GM12891 (cell line): ENCODE results near the gene SOX10.

ENCODE experiments used
- POLR2A ChIP-seq: IDR thresholded peaks from 2 replicates; pipeline ENCODE4 v1.6.1; 2011; ENCODE audit warnings: low read depth, low read length, control low read depth
- POLR2AphosphoS5 ChIP-seq: IDR thresholded peaks from 2 replicates; pipeline ENCODE4 v1.6.1; 2011; ENCODE audit warnings: low read depth, low read length, control low read depth
- POU2F2 ChIP-seq: IDR thresholded peaks from 2 replicates; pipeline ENCODE4 v1.6.1; 2011; ENCODE audit warnings: low read depth, mild to moderate bottlenecking, control low read depth, low read length, moderate library complexity
- TAF1 ChIP-seq: IDR thresholded peaks from 2 replicates; pipeline ENCODE4 v1.6.1; 2011; ENCODE audit warnings: low read depth, low read length, control low read depth

DNA sequence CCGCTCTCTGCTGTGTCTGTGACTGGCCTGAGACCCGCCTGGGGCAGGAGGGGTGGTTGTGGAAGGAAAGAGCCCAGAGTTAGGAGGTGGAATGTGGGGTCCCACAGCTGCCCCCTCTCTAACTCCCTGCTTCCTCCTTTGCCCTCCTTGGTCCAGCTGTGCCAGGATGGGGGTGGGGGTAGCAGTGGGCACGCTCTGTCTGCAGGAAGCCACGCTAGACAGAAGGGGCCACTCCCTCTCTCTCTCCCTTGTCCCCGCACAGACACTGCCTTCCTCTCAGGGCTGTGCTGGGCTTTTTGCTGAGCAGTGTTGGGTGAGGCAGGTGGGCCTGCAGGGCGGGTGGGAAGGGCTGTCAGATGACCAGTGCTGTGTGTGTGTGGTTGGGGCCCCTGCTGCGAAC lies 2.0 kb upstream of the SOX10 start:
- no peak for TF ChIP-seq POLR2A
- no peak for TF ChIP-seq POLR2AphosphoS5
- no peak for TF ChIP-seq TAF1
- TF ChIP-seq POU2F2 = no peak
